CD4-positive, alpha-beta T cell treated with Interferon gamma for 1 hour (primary cell): ENCODE measurements around the gene IGFN1.
"Not testable (repeated sequence)": the region's sequence is repeated elsewhere in the genome, so short reads cannot be mapped to it uniquely, and the experiment has no call there.

Experiments
- DNase-seq: peaks from one replicate; pipeline ENCODE4 v3.0.0-alpha.2; 2020

The IGFN1 gene

GRCh38 chr1:201251851-201252430 is 61.3 kb downstream of the IGFN1 start:
- no peak for DNase-seq

- no peak for DNase-seq
These were observed 62.3 kb downstream of the IGFN1 start for GRCh38 chr1:201252944-201253371.

- DNase-seq: no peak
These were observed 62.8 kb downstream of the IGFN1 start for GRCh38 chr1:201253411-201253810.

GRCh38 chr1:201253906-201254624 is 63.4 kb downstream of the IGFN1 start:
- no peak for DNase-seq

- no peak for DNase-seq
These were observed 64.2 kb downstream of the IGFN1 start for GRCh38 chr1:201254625-201255478.

- DNase-seq: no peak
These were observed 65.1 kb downstream of the IGFN1 start for GRCh38 chr1:201255479-201256362.

GRCh38 chr1:201258132-201258531 is 67.5 kb downstream of the IGFN1 start:
- not testable (repeated sequence) for DNase-seq

GRCh38 chr1:201258763-201259230 is 68.2 kb downstream of the IGFN1 start:
- no peak for DNase-seq

- no peak for DNase-seq
These were observed 69.0 kb downstream of the IGFN1 start for GRCh38 chr1:201259476-201260235.

GRCh38 chr1:201260236-201260590 is 69.6 kb downstream of the IGFN1 start:
- DNase-seq: no peak

GRCh38 chr1:201260648-201261311 is 70.2 kb downstream of the IGFN1 start:
- no peak for DNase-seq

- no peak for DNase-seq
These were observed 71.3 kb downstream of the IGFN1 start for GRCh38 chr1:201261771-201262547.

- no peak for DNase-seq
These were observed 72.5 kb downstream of the IGFN1 start for GRCh38 chr1:201262963-201263608.

GRCh38 chr1:201264072-201264471 is 73.4 kb downstream of the IGFN1 start:
- DNase-seq: no peak

GRCh38 chr1:201264554-201264953 is 73.9 kb downstream of the IGFN1 start:
- no peak for DNase-seq

- DNase-seq: no peak
These were observed 75.1 kb downstream of the IGFN1 start for GRCh38 chr1:201265756-201266155.

- DNase-seq: no peak
These were observed 75.7 kb downstream of the IGFN1 start for GRCh38 chr1:201266276-201266675.

- no peak for DNase-seq
These were observed 76.2 kb downstream of the IGFN1 start for GRCh38 chr1:201266774-201267173.

- no peak for DNase-seq
These were observed 77.0 kb downstream of the IGFN1 start for GRCh38 chr1:201267481-201268229.
